Large intestine (tissue), 3 donors: ENCODE results near the gene ZNF217. TPM values are rescaled to one million over a fixed set of nuclear protein-coding genes. Genes with fewer than 3 reads are reported as not detected.
"Not testable (repeated sequence)": the region's sequence is repeated elsewhere in the genome, so short reads cannot be mapped to it uniquely, and the experiment has no call there.

Experiments
- DNase-seq, 2 donors: peaks; one replicate each; pipeline versions ENCODE4 v3.0.0 to v3.0.0-alpha.2; 2013
- H3K27ac ChIP-seq: one replicate; pipeline ENCODE4 v1.5.1; 2013; ENCODE audit warnings: low read length
- H3K27me3 ChIP-seq: 2 replicates; pipeline ENCODE4 v1.6.1; 2013; ENCODE audit warnings: low read length; ENCODE audit not compliant: control insufficient read depth, insufficient read depth
- H3K36me3 ChIP-seq: 2 replicates; pipeline ENCODE4 v1.6.1; 2013; ENCODE audit warnings: low read length; ENCODE audit not compliant: control insufficient read depth, insufficient read depth
- H3K4me1 ChIP-seq: one replicate; pipeline ENCODE4 v1.6.1; 2013; ENCODE audit warnings: low read length; ENCODE audit not compliant: control insufficient read depth, insufficient read depth
- H3K4me3 ChIP-seq: one replicate; pipeline ENCODE4 v1.5.1; 2013; ENCODE audit warnings: low read length
- H3K9me3 ChIP-seq: one replicate; pipeline ENCODE4 v1.6.1; 2013; ENCODE audit warnings: mild to moderate bottlenecking, low read depth, low read length, moderate library complexity; ENCODE audit not compliant: control insufficient read depth
- WGBS: methylation state at CpG from one replicate; pipeline ENCODE4 v1.1.5; 2013; ENCODE audit warnings: low lambda C conversion rate; ENCODE audit not compliant: insufficient coverage; 5-methylcytosine and 5-hydroxymethylcytosine counted together
- polyA plus RNA-seq: library from polyadenylated mRNA; unstranded; fragments of 120-200 nt; gene quantifications from one replicate; pipeline ENCODE4 v1.2.1, GENCODE V29; 2013

ZNF217 gene
- polyA plus RNA-seq, 1 donor, result 23.8 TPM

GRCh38 chr20:53555081-53555480 is 38.6 kb downstream of the ZNF217 start:
- no peak overlapping the region for H3K4me3 ChIP-seq
- 93% methylated on average over 2 of the region's 4 CpGs for WGBS

DNA sequence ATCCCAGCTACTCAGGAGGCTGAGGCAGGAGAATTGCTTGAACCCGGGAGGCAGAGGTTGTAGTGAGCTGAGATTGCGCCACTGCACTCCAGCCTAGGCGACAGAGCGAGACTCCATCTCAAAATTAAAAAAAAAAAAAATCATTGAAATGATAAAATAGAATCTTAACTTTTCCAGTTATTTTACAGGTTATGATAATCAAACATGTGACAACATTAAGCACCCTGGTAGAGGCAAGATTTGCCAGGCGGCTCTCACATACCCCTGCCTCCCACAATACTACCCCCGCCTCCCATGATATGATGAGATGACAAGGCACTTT is 41.1 kb downstream of the ZNF217 start:
- H3K27ac ChIP-seq, H3K4me1 ChIP-seq, H3K9me3 ChIP-seq, H3K36me3 ChIP-seq, H3K27me3 ChIP-seq, DNase-seq, H3K4me3 ChIP-seq: not testable (repeated sequence)
- no CpG with 5 or more reads among the region's 6 CpGs for WGBS

More at GRCh38 chr20:53555081-53555480, 38.6 kb downstream of the ZNF217 start:
- H3K36me3 ChIP-seq, result no peaks in the 10 kb centered on the region
- H3K27me3 ChIP-seq, result no peaks in the 10 kb centered on the region
- no peaks in the 10 kb centered on the region for H3K9me3 ChIP-seq
- no peak overlapping the region for H3K27ac ChIP-seq
- DNase-seq, result no peak
- no peaks in the 10 kb centered on the region for H3K4me1 ChIP-seq

GRCh38 chr20:53551719-53552571 is 41.7 kb downstream of the ZNF217 start:
- H3K4me1 ChIP-seq, DNase-seq: not testable (repeated sequence)
- 80% methylated on average over 2 of the region's 12 CpGs for WGBS

DNA sequence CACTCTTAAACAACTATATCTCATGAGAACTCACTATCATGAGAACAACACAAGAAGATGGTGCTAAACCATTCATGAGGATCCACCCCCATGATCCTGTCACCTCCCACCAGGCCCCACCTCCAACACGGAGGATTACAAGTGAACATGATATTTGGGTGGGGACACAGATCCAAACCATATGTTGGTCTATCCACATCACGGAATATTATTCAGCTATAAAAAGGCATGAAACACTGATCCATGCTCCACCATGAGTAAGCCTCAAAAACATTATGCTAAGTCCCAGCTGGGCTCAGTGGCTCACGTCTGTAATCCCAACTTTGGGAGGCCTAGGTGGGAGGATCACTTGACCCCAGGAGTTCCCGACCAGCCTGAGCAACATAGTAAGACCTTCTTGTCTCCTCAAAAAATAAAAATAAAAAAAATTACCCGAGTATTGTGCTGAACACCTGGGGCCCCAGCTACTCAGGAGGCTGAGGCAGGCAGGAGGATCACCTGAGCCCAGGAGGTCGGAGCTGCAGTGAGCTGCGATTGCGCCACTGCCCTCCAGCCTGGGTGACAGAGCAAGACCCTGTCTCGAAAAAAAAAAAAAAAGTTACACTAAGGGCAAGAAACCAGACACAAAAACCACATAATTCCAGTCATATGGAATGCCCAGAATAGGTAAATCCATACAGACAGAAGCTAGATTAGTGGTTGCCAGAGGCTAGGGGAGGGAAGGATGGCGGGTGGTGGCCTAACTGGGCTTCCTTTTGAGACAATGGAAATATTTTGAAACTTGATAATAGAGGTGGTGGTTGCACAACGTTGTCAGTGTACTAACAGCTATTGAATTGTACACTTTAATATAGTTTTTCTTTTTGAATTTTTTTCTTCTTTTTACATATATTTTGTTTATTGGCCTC is 43.1 kb downstream of the ZNF217 start:
- Histone ChIP-seq H3K27ac (no peak overlapping the region), H3K36me3 (no peaks in the 10 kb centered on the region), H3K27me3 (no peaks in the 10 kb centered on the region), H3K4me3 (no peak overlapping the region), H3K9me3 (no peaks in the 10 kb centered on the region), H3K4me1 (no peaks in the 10 kb centered on the region)
- DNase-seq, result no peak
- 40% methylated on average over 1 of the region's 11 CpGs for WGBS

More at GRCh38 chr20:53551719-53552571, 41.7 kb downstream of the ZNF217 start:
- H3K27ac ChIP-seq, H3K27me3 ChIP-seq, H3K36me3 ChIP-seq, H3K4me3 ChIP-seq, H3K9me3 ChIP-seq: not testable (repeated sequence)

DNA sequence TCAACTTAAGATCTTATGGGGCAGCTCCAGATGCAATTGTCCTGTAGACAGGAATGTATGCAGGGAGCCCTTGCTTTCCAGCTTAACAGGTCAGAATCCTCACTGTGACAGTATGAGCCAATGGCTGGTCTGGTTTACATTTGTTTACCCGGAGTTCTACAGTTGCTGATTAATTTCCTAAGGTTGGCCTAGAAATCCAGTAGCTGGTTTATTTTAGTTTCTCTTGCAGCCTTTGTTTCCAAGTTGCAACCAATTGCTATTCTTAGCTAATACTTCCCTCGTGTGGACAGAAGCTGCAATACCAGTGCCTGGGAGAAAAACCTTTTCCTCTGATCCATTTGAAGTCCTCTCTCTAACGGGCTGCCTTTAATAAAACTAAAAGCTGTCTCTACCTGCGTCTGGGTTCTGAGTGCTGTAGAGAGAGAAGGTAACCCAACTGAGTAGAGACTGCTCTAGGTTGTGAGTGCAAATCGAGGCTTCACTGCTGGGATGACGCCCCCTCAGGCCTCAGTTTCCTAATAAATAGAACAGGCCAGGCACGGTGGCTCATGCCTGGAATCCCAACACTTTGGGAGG is 45.9 kb downstream of the ZNF217 start:
- Histone ChIP-seq H3K36me3 (no peaks in the 10 kb centered on the region), H3K27ac (no peak overlapping the region), H3K4me3 (no peak overlapping the region), H3K9me3 (no peaks in the 10 kb centered on the region), H3K4me1 (no peaks in the 10 kb centered on the region), H3K27me3 (no peaks in the 10 kb centered on the region)
- DNase-seq, result peak; percentile 32 to 51
- WGBS, result no CpG with 5 or more reads among the region's 7 CpGs

DNA sequence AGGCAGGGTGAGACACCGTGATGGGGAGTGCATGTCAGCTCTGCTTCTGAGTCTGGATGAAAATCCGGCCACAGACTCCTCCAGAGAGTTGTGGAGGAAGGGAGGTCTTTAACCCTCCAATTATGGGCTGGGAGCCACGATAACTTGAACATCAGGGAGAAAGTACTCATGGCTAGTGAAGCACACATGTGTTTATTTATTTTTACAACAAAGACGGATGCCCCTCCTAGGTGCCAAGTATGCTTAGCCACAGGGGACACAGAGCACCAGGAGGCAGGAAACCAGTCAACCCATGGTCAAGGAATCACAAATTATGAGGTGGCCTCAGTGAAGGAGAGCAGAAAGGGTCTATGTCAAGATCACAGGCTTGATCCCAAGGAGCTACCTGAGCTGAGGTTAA is 54.1 kb downstream of the ZNF217 start:
- WGBS, result no CpG with 5 or more reads among the region's 4 CpGs

DNA sequence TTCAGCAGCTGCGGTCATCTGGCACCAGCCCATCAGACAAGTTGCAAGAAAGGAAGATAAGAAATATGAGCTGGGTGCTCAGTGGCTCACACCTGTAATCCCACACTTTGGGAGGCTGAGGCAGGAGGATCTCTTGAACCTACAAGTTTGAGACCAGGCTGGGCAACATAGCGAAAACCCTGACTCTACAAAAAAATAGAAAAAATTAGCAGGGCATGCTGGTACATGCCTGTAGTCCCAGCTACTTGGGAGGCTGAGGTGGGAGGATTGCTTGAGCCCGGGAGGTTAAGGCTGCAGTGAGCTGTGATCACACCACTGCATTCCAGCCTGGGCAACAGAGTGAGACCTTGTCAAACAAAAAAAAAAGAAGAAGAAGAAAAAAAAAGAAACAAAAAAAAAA is 57.3 kb downstream of the ZNF217 start:
- H3K36me3 ChIP-seq, H3K4me1 ChIP-seq, H3K9me3 ChIP-seq, H3K4me3 ChIP-seq, H3K27ac ChIP-seq, DNase-seq, H3K27me3 ChIP-seq: not testable (repeated sequence)
- no CpG with 5 or more reads among the region's 3 CpGs for WGBS

More for the DNA sequence above, 54.1 kb downstream of the ZNF217 start:
- H3K27me3 ChIP-seq, result no peaks in the 10 kb centered on the region
- DNase-seq, result no peak
- no peaks in the 10 kb centered on the region for H3K4me1 ChIP-seq
- H3K36me3 ChIP-seq, result no peaks in the 10 kb centered on the region
- no peaks in the 10 kb centered on the region for H3K9me3 ChIP-seq
- no peak overlapping the region for H3K27ac ChIP-seq
- no peak overlapping the region for H3K4me3 ChIP-seq

GRCh38 chr20:53535878-53536277 is 57.8 kb downstream of the ZNF217 start:
- Histone ChIP-seq H3K27me3 (no peaks in the 10 kb centered on the region), H3K4me3 (no peak overlapping the region), H3K9me3 (no peaks in the 10 kb centered on the region), H3K36me3 (no peaks in the 10 kb centered on the region), H3K4me1 (no peaks in the 10 kb centered on the region), H3K27ac (no peak overlapping the region)
- no peak for DNase-seq
- WGBS, result no CpG with 5 or more reads among the region's 4 CpGs

DNA sequence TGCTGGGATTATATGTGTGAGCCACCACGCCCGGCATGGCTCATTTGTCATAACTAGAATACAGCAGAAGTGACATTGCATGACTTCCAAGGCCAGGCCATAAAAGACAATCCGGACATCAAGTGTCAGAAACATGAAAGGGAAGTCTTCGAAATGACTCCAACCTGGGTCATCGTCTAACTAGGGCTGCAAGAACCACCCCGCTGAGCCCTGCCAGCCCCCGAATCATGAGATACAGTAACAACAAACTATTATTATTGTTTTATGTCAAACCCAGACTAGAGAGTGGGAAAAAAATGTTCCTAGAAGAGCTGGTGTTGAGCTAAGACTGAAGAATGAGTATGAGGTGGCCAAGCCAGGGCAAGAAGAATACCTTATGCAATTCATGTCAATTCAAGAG is 59.6 kb downstream of the ZNF217 start:
- Histone ChIP-seq H3K36me3 (no peaks in the 10 kb centered on the region), H3K27me3 (no peaks in the 10 kb centered on the region), H3K27ac (no peak overlapping the region), H3K4me3 (no peak overlapping the region), H3K9me3 (no peaks in the 10 kb centered on the region), H3K4me1 (no peaks in the 10 kb centered on the region)
- no CpG with 5 or more reads among the region's 7 CpGs for WGBS
- DNase-seq, result no peak

DNA sequence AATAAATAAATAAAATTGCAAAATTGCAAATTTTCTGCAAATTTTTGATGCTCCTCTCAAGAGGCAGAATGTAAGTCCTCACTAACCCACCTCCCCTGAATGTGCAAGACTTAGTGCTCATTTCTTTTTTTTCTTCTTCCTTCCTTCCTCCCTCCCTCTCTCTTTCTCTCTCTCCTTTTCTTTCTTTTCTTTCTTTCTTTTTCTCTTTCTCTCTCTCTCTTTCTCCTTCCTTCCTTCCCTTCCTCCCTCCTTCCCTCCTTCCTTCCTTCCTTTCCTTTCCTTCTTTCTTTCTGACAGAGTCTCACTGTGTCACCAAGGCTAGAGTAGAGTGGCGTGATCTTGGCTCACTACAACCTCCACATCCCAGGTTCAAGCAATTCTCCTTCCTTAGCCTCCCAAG is 60.1 kb downstream of the ZNF217 start:
- no CpG with 5 or more reads among the region's 1 CpG for WGBS
- no peaks in the 10 kb centered on the region for H3K27me3 ChIP-seq
- DNase-seq, result no peak
- no peak overlapping the region for H3K27ac ChIP-seq
- no peaks in the 10 kb centered on the region for H3K4me1 ChIP-seq
- no peaks in the 10 kb centered on the region for H3K36me3 ChIP-seq
- no peaks in the 10 kb centered on the region for H3K9me3 ChIP-seq
- no peak overlapping the region for H3K4me3 ChIP-seq
